ENCODE measurements around the gene MAJIN.

The MAJIN gene

GRCh38 chr11:64892838-64893193 is 79.1 kb downstream of the MAJIN start:
- no peak overlapping the region for H3K4me3 ChIP-seq (ENCODE audit: low read length)
- DNase-seq (ENCODE audit: low read depth) = no peak
- TF ChIP-seq CTCF (conservative IDR thresholded peaks at IDR 0.05; ENCODE audit: low read depth, low read length) = no peak

- no peak for TF ChIP-seq CTCF (conservative IDR thresholded peaks at IDR 0.05; ENCODE audit: low read depth, low read length)
- no peak for DNase-seq (ENCODE audit: low read depth)
- H3K4me3 ChIP-seq (ENCODE audit: low read length) = no peak overlapping the region
Observed at GRCh38 chr11:64892411-64892831, 79.5 kb downstream of the MAJIN start.

GRCh38 chr11:64891880-64892279 is 80.0 kb downstream of the MAJIN start:
- H3K4me3 ChIP-seq (ENCODE audit: low read length) = no peak overlapping the region
- TF ChIP-seq CTCF (conservative IDR thresholded peaks at IDR 0.05; ENCODE audit: low read depth, low read length) = no peak
- DNase-seq (ENCODE audit: low read depth) = no peak

- DNase-seq (ENCODE audit: low read depth) = no peak
- TF ChIP-seq CTCF (conservative IDR thresholded peaks at IDR 0.05; ENCODE audit: low read depth, low read length) = no peak
- H3K4me3 ChIP-seq (ENCODE audit: low read length) = no peak overlapping the region
Observed at GRCh38 chr11:64891215-64891848, 80.6 kb downstream of the MAJIN start.

GRCh38 chr11:64890522-64890939 is 81.4 kb downstream of the MAJIN start:
- no peak for TF ChIP-seq CTCF (conservative IDR thresholded peaks at IDR 0.05; ENCODE audit: low read depth, low read length)
- H3K4me3 ChIP-seq (ENCODE audit: low read length) = no peak overlapping the region
- no peak for DNase-seq (ENCODE audit: low read depth)

- DNase-seq (ENCODE audit: low read depth) = no peak
- no peak for TF ChIP-seq CTCF (conservative IDR thresholded peaks at IDR 0.05; ENCODE audit: low read depth, low read length)
- H3K4me3 ChIP-seq (ENCODE audit: low read length) = no peak overlapping the region
Observed at GRCh38 chr11:64888729-64889511, 83.0 kb downstream of the MAJIN start.

GRCh38 chr11:64888406-64888728 is 83.5 kb downstream of the MAJIN start:
- no peak overlapping the region for H3K4me3 ChIP-seq (ENCODE audit: low read length)
- DNase-seq (ENCODE audit: low read depth) = no peak
- TF ChIP-seq CTCF (conservative IDR thresholded peaks at IDR 0.05; ENCODE audit: low read depth, low read length) = no peak
